Hippocampal formation (tissue), 2 donors: ENCODE results near the gene PRICKLE3.
"Not testable (repeated sequence)": the region's sequence is repeated elsewhere in the genome, so short reads cannot be mapped to it uniquely, and the experiment has no call there.

Source experiments
- DNase-seq, 2 donors: peaks; one replicate each; lab custom pipeline; 2025; lab: John Stamatoyannopoulos, UW

Gene PRICKLE3

DNA sequence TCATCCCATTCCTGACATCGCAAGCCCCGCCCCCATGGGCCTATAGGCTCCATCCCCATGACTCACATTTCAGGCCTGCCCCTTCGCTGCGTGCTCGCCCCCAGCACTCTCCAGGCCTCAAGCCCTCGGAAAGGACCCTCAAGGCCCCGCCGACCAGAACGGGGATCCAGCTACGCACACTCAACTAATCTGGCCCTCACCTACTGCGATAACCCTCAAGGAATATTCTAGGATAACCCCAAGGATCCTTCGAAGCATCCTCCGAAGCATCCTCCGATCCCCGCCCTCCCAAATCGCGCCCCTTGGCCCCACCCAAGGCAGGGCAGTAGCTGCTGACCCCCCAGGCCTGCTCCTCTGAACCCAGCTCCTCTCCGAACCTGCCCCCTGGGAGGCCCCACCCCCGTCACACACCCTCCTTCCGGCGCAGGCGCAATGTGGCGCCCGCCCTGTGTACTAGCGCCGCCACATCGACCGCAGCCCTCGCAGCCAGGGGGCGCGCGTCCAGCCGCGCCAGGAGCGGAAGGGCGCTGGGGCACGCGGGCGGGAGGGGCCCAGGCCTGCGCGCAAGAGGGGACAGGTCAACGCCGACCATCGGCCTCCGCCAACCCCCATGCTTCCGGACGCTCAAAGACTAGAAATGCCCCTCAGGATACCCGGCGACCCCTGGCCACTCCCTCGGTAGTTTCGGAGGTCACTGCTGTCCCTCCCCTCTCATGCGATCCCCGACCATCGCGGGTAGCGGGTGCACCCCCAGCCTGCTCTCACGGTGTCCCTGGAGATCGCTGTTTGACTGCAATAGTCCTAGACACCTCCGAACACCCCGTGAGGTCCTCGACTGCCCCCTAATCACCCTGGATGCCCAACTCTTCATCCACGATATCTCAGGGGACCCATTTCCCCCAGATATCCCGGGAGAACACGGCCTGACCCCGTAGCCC, 30.0 kb downstream of the PRICKLE3 start:
- peak; percentile 64 to 76 for DNase-seq

DNA sequence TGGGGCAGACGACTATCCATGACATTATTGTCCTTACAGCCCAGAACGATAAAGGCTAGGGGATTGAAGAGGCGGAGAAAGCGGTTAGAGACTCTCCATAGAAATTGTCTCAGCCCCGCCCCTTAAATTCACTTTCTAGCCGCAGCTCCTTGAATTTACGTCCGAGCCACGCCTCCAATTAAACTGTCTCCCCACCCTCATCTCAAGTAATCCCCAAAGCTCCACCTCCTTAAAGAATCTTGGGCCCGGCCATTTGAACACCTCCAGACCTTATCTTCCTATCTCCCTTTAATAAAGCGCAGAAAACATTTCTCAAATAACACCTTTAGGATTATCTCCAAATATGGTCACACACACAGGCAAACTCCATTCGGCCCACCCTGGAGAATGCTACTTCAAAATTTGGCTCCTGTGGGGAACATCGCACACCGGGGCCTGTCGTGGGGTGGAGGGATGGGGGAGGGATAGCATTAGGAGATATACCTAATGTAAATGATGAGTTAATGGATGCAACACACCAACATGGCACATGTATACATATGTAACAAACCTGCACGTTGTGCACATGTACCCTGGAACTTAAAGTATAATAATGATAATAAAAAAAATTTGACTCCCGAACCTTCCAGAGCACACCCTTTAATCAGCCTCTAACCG, 30.8 kb downstream of the PRICKLE3 start:
- DNase-seq = no peak

DNA sequence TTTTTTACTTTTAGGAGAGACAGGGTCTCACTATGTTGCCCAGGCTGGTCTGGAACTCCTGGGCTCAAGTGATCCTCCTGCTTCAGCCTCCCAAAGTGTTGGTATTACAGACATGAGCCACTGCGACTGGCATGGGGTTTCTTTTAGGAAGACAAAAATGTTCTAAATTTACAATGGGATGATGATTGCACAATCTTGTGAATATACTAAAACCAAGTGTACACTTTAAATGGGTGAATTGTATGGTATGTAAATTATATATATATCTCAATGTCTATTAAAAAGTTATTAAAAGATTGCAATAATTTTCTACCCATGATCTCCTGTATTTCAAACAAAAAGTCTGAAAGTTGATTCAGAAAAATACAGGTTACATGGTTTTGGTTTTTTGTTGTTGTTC, 32.7 kb downstream of the PRICKLE3 start:
- DNase-seq = no peak

DNA sequence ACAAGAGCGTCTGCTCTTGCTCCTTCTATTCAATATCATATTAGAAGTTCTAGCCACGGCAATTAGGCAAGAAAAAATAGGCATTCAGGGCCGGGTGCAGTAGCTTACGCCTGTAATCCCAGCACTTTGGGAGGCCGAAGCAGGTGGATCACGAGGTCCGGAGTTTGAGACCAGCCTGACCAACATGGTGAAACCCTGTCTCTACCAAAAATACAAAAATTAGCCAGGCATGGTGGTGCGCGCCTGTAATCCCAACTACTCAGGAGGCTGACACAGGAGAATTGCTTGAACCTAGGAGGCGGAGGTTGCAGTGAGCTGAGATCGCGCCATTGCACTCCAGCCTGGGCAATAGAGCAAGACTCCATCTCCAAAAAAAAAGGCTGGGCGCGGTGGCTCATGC, 36.9 kb downstream of the PRICKLE3 start:
- not testable (repeated sequence) for DNase-seq

DNA sequence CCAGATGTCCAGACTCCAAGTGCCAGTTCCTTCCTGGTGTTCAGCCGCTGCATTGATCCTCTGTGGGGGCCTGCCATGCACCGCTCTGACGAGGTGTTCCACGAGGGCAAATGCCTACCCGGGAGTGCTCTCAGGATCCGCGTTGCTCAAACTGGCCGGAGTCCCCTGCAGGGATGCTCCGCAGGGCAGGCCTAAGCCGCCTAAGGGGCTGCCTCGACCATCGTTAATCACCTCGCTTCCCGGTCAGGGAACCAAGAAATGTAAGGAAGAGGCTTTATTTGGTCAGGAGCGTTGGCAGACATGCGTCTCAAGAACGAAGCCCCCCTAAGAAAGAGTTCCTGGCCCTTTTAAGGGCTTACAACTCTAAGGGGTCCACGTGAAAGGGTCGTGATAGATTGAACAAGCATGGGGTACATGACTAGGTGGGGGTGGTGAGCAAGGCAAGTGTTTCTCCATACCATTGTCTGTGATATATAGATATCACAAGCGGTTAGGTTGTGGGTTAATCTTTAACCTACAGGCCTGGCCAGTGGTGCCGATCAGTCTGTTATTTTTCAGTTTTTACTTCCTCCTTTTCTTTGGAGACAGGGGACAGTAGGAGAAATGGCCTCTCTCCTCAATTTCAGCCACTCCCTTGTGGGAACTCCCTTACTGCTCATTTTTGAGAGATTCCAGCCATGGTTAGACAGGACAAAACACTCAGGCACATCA, 37.6 kb downstream of the PRICKLE3 start:
- not testable (repeated sequence) for DNase-seq

DNA sequence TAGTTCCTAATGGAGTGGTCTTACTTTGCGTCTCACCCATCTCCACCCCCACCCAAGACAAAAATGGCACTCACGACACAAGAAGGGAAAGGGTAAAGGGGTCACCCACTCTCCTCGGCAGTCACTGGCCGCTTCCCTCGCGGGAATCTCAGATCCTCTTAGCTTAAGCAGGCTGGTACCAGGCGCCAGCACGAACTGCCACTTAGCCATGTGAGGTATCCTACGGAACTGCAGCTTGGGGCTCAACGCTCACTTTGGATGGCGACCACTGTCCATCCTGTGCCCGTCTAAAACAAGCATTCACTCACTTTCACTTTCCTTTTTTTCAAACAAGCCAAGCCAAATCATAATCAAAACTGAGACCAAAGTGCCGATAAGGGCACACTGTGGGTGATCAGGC, 38.2 kb downstream of the PRICKLE3 start:
- no peak for DNase-seq

DNA sequence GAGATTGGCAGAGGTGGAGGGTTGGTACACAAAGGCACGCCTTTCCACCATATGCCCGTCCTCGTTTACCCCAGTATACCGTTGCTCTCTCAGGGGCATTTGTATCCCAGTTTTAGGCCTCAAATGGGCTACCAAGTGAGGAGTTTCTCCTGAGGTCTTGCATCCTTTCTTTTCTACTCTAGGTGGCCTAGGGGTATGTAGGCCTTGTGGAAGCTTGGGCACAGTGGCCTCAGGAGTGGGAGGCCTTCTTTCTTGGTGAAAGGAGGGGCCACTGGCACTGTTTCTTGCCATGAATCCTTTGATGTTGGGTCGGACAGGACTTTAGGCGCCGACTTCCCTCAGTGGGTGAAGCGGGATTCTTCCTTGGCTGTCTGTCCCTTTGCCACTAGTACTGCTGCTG, 38.9 kb downstream of the PRICKLE3 start:
- no peak for DNase-seq

DNA sequence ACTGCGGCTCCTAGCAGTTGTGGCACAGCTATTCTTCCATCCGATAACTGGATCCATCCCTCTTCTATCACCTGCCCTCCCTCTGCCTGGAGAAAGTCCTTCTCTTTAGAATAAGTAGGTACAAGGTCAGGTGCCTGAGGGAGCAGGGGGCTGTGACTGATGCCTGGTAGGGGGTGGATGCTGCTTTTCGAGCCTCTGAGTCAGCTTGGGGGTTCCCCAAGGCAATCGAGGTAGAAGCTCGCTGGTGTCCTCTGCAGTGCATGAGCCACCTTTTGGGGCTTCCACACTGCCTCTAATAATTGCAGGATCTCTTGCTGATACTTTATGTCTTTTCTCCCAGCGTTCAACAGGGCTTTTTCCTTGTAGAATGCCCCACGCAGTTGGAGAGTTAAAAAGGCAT, 43.0 kb downstream of the PRICKLE3 start:
- DNase-seq = not testable (repeated sequence)

DNA sequence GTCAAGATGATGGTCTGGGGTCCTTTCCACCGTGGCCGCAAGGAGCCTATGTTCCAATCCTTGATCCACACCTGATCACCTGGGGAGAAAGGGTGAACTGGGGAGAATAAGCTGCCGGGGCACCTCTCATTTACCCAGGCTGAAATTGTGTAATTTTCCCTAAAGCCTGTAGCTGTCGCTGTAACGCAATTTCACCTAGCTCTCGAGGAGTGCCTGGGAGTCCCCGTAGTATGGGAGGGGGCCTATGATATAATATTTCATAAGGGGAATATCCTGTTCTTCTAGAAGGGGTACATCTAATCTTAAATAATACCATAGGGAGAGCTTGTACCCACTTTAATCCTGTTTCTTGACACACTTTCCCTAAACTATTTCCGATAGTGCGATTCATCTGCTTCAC, 43.9 kb downstream of the PRICKLE3 start:
- not testable (repeated sequence) for DNase-seq

DNA sequence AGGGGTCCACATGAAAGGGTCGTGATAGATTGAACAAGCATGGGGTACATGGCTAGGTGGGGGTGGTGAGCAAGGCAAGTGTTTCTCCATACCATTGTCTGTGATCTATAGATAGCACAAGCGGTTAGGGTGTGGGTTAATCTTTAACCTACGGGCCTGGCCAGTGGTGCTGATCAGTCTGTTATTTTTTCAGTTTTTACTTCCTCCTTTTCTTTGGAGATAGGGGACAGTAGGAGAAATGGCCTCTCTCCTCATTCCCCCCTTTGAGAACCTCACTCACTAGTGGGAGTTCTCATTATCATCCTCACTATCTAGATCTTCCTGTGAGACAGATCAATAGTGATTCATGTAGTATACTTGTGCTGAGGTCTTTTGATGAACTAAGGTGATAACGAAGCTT, 46.5 kb downstream of the PRICKLE3 start:
- DNase-seq = no peak

DNA sequence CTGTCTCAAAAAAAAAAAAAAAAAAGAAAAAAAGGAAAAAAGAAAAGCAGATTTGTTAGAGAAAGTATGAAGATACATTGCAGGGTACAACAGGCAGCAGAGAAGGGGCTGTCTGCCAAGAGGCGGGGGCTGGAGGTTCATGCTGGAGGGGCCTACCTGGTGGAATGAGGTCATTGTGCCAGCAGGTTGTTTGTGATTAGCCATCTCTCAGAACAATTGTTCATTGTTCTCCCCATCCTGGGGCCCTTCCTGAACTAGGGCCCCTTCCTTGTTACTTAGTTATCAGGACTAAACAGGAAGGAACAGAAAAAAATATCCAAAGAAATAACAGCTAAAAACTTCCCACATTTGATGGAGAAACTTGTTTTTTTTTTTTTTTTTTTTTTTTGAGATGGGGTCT, 48.7 kb downstream of the PRICKLE3 start:
- no peak for DNase-seq

DNA sequence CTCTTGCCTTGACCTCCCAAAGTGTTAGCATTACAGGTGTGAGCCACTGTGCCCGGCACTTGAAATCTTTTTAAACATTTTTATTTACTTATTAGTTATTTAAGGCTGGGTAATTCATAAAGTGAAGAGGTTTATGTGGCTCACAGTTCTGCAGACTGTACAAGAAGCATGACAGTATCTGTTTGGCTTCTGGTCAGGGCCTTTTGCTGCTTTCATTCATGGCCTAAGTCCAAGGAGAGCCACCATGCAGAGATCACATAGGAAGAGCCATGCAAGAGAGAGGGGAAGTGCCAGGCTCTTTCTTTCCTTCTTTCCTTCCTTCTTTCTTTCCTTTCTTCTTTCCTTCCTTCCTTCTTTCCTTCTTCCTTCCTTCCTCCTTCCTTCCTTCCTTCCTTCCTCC, 52.4 kb downstream of the PRICKLE3 start:
- no peak for DNase-seq

DNA sequence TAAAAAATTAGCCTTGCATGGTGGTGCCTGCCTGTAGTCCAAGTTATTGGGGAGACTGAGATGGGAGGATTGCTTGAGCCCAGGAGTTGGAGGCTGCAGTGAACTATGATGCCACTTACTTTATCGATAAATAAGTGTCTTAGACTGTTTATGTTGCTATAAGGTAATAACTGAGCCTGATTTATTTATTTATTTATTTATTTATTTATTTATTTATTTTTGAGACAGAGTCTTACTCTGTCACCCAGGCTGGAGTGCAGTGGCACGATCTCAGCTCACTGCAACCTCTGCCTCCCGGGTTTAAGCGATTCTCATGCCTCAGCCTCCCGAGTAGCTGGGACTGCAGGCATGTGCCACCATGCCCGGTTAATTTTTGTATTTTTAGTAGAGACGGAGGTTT, 53.9 kb downstream of the PRICKLE3 start:
- not testable (repeated sequence) for DNase-seq

DNA sequence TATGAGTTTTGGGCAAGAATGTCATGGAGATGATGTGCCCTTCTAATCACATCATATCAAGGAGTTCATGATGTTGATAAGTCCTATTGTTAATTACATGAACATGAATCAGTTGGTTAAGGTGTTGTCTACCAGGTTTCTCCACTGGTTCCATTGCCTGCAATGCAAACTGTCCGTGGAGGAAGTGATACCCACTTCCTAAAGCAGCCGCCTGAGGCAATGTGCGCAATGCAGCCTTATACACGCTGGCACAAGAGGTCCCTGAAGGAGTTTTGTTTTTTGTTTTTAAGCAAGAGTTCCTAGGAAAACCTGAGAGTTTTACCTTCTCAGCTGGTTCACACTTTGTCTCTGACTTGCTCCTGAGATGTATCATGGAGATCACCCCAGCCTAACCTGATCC, 56.7 kb downstream of the PRICKLE3 start:
- no peak for DNase-seq

DNA sequence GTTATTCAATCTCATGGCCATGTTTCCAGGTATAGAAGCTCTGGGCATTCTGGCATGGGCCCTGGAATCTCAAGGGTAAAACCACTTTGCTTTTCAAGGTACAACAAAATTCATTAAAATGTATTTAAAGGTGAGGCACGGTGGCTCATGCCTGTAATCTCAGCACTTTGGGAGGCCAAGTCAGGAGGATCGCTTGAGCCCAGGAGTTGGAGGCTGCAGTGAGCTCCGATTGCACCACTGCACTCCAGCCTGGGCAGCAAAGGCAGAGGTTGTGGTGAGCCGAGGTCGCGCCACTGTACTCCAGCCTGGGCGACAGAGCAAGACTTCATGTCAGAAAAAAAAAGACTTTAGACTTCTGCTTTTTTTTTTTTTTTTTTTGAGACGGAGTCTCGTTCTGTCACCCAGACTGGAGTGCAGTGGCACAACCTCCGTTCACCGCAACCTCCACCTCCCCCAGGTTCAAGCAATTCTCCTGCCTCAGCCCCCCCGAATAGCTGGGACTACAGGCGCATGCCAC, 58.4 kb downstream of the PRICKLE3 start:
- DNase-seq = not testable (repeated sequence)
